Liver (tissue), 3 donors: ENCODE results near the gene SETX.

ENCODE experiments used
- CTCF ChIP-seq: fragments of 150-350 bp; IDR thresholded peaks from 2 replicates; pipeline ENCODE4 v1.5.1; 2017; ENCODE audit warnings: improper control_type of control experiment, low read depth, low read length; ENCODE audit not compliant: missing input control
- HNF4A ChIP-seq, 2 donors: conservative IDR thresholded peaks; 2 replicates each; pipeline ENCODE4 v1.6.1; 2016; ENCODE audit warnings: antibody characterized with exemption in 2 of 2, mild to moderate bottlenecking in 2 of 2
- JUND ChIP-seq, 2 donors: IDR thresholded peaks; 2 replicates each; pipeline ENCODE4 v1.6.1; 2016; ENCODE audit warnings: antibody characterized with exemption in 2 of 2
- REST ChIP-seq: IDR thresholded peaks from 2 replicates; pipeline ENCODE4 v1.6.1; 2016; ENCODE audit warnings: antibody characterized with exemption, mild to moderate bottlenecking
- YY1 ChIP-seq: IDR thresholded peaks from 2 replicates; pipeline ENCODE4 v1.6.1; 2016; ENCODE audit warnings: antibody characterized with exemption, mild to moderate bottlenecking
- donor health status: healthy.
- donor health status: healthy.

- TF ChIP-seq CTCF (no peak), HNF4A (conservative IDR thresholded peaks at IDR 0.05) (no peak), REST (no peak), JUND (IDR thresholded peaks at IDR 0.05) (no peak), YY1 (no peak)
Measured at GRCh38 chr9:132226571-132227430, 128.0 kb downstream of the SETX start.
